H7 (cell line): ENCODE data around the gene RAB26. TPM values are rescaled to one million over a fixed set of nuclear protein-coding genes. Genes with fewer than 3 reads are reported as not detected.
"Not testable (repeated sequence)": the region's sequence is repeated elsewhere in the genome, so short reads cannot be mapped to it uniquely, and the experiment has no call there.

ENCODE experiments used
- DNase-seq: peaks from one replicate; pipeline ENCODE4 v3.0.0; 2012
- H3K27me3 ChIP-seq: 2 replicates; pipeline ENCODE4 v1.6.0; 2011; ENCODE audit warnings: mild to moderate bottlenecking, low read length; ENCODE audit not compliant: control insufficient read depth, insufficient read depth
- H3K36me3 ChIP-seq: replicated peaks from 2 replicates; pipeline ENCODE4 v1.5.1; 2011; ENCODE audit warnings: low read length; ENCODE audit not compliant: control insufficient read depth, insufficient read depth
- H3K4me3 ChIP-seq: 2 replicates; pipeline ENCODE4 v1.5.1; 2011; ENCODE audit warnings: low read depth, mild to moderate bottlenecking, control low read depth, low read length, moderate library complexity; ENCODE audit not compliant: insufficient read depth
- total RNA-seq: library from RNA; depleted of rRNA; stranded (reverse); fragments of >200 nt; shearing (Covaris generic); gene quantifications from 2 replicates; pipeline ENCODE4 v1.2.3, GENCODE V29; 2014; rRNA removed

RAB26 gene
- total RNA-seq, 1 experiment from 2014 or later = 10.7 TPM

- DNase-seq = peak; percentile 90
- Histone ChIP-seq H3K36me3 (no peaks in the 10 kb centered on the region), H3K27me3 (peaks cover 35% of the 10 kb centered on the region), H3K4me3 (peak overlapping the region; percentile 47)
Measured at GRCh38 chr16:2195322-2196161, 47.1 kb downstream of the RAB26 start.

GRCh38 chr16:2196162-2196980 lies 47.9 kb downstream of the RAB26 start, which contains the start of gene CASKIN1:
TSS of gene CASKIN1 (minus strand) at chr16:2196605. CDS start at chr16:2196432, 173 bp downstream.
- Histone ChIP-seq H3K4me3 (peak within 1 kb of the TSS; percentile 47), H3K27me3 (peaks cover 35% of the 10 kb centered on the region), H3K36me3 (no peaks in the 10 kb centered on the region)
- DNase-seq = peak; percentile 94

- Histone ChIP-seq H3K27me3 (peaks cover 35% of the 10 kb centered on the region), H3K36me3 (no peaks in the 10 kb centered on the region), H3K4me3 (peak overlapping the region; percentile 32)
- no peak for DNase-seq
Measured at GRCh38 chr16:2196981-2197511, 48.6 kb downstream of the RAB26 start.

GRCh38 chr16:2197765-2198164 lies 49.3 kb downstream of the RAB26 start:
- peaks cover 35% of the 10 kb centered on the region for H3K27me3 ChIP-seq
- H3K36me3 ChIP-seq = no peaks in the 10 kb centered on the region
- DNase-seq = no peak
- H3K4me3 ChIP-seq = no peak overlapping the region

GRCh38 chr16:2198283-2198682 lies 49.9 kb downstream of the RAB26 start:
- H3K27me3 ChIP-seq = peaks cover 35% of the 10 kb centered on the region
- H3K4me3 ChIP-seq = no peak overlapping the region
- DNase-seq = no peak
- H3K36me3 ChIP-seq = no peaks in the 10 kb centered on the region

- H3K27me3 ChIP-seq = peaks cover 35% of the 10 kb centered on the region
- no peaks in the 10 kb centered on the region for H3K36me3 ChIP-seq
- no peak overlapping the region for H3K4me3 ChIP-seq
- no peak for DNase-seq
Measured at GRCh38 chr16:2199095-2199494, 50.7 kb downstream of the RAB26 start.

- peaks cover 35% of the 10 kb centered on the region for H3K27me3 ChIP-seq
- no peaks in the 10 kb centered on the region for H3K36me3 ChIP-seq
- no peak overlapping the region for H3K4me3 ChIP-seq
- DNase-seq = no peak
Measured at GRCh38 chr16:2199621-2200139, 51.3 kb downstream of the RAB26 start.

- no peak for DNase-seq
- H3K36me3 ChIP-seq = no peaks in the 10 kb centered on the region
- no peak overlapping the region for H3K4me3 ChIP-seq
- peaks cover 31% of the 10 kb centered on the region for H3K27me3 ChIP-seq
Measured at GRCh38 chr16:2200313-2200712, 51.9 kb downstream of the RAB26 start.

- H3K36me3 ChIP-seq, H3K4me3 ChIP-seq, DNase-seq: not testable (repeated sequence)
- peaks cover 11% of the 10 kb centered on the region for H3K27me3 ChIP-seq
Measured at GRCh38 chr16:2203119-2203688, 54.8 kb downstream of the RAB26 start.

Other genes starting within 250 kb of the RAB26 start
- not detected in 2 replicates for gene HS3ST6, start 230.2 kb upstream of the RAB26 start, total RNA-seq
- 13.2 and 16.1 TPM in 2 replicates for gene MSRB1, start 205.4 kb upstream of the RAB26 start, total RNA-seq
- 0.44 TPM in 1 of 2 replicates, not detected in the other for gene RPL3L, start 193.9 kb upstream of the RAB26 start, total RNA-seq
- gene NDUFB10, start 189.1 kb upstream of the RAB26 start, total RNA-seq = 305 and 403 TPM in 2 replicates
- 4,719 and 5,018 TPM in 2 replicates for gene RPS2, start 183.8 kb upstream of the RAB26 start, total RNA-seq
- not detected in 2 replicates for gene RNF151, start 181.8 kb upstream of the RAB26 start, total RNA-seq
- gene TBL3, start 176.6 kb upstream of the RAB26 start, total RNA-seq = 91.7 and 104 TPM in 2 replicates
- 1.3 TPM in 1 of 2 replicates, not detected in the other for gene NOXO1, start 167.2 kb upstream of the RAB26 start, total RNA-seq
- gene GFER, start 164.4 kb upstream of the RAB26 start, total RNA-seq = 75.1 and 77.8 TPM in 2 replicates
- gene SYNGR3, start 158.7 kb upstream of the RAB26 start, total RNA-seq = 38.6 and 60.0 TPM in 2 replicates
- gene ZNF598, start 138.8 kb upstream of the RAB26 start, total RNA-seq = 28.4 and 30.8 TPM in 2 replicates
- 2.0 and 2.3 TPM in 2 replicates for gene NPW, start 128.8 kb upstream of the RAB26 start, total RNA-seq
- 14.0 and 17.1 TPM in 2 replicates for gene NHERF2, start 121.7 kb upstream of the RAB26 start, total RNA-seq
- gene NTHL1, start 100.8 kb upstream of the RAB26 start, total RNA-seq = 104 and 108 TPM in 2 replicates
- gene TSC2, start 100.6 kb upstream of the RAB26 start, total RNA-seq = 37.6 and 42.6 TPM in 2 replicates
- 45.6 and 64.4 TPM in 2 replicates for gene PKD1, start 12.7 kb upstream of the RAB26 start, total RNA-seq
- gene TRAF7, start 7.2 kb downstream of the RAB26 start, total RNA-seq = 147 and 153 TPM in 2 replicates
- gene CASKIN1, start 48.0 kb downstream of the RAB26 start, total RNA-seq = 1.5 and 2.0 TPM in 2 replicates
- 25.4 and 28.6 TPM in 2 replicates for gene MLST8, start 56.8 kb downstream of the RAB26 start, total RNA-seq
- 3.9 and 7.4 TPM in 2 replicates for gene BRICD5, start 62.2 kb downstream of the RAB26 start, total RNA-seq
- gene PGP, start 66.2 kb downstream of the RAB26 start, total RNA-seq = 42.5 and 57.4 TPM in 2 replicates
- gene E4F1, start 75.0 kb downstream of the RAB26 start, total RNA-seq = 33.4 and 36.8 TPM in 2 replicates
- 0.48 and 0.69 TPM in 2 replicates for gene DNASE1L2, start 87.8 kb downstream of the RAB26 start, total RNA-seq
- gene ECI1, start 103.0 kb downstream of the RAB26 start, total RNA-seq = 115 and 122 TPM in 2 replicates
- gene RNPS1, start 119.5 kb downstream of the RAB26 start, total RNA-seq = 282 and 306 TPM in 2 replicates
- gene ABCA3, start 192.1 kb downstream of the RAB26 start, total RNA-seq = 6.2 and 6.6 TPM in 2 replicates